Left renal cortex interstitium (tissue), 4 donors: Measurements from ENCODE around the gene ABLIM1. TPM values are rescaled to one million over a fixed set of nuclear protein-coding genes. Genes with fewer than 3 reads are reported as not detected.

Experiments used
- polyA plus RNA-seq, 4 donors: library from polyadenylated mRNA; unstranded; fragments of 120-200 nt; gene quantifications; one replicate each; pipeline ENCODE4 v1.2.1, GENCODE V29; 2013; ENCODE audit not compliant: insufficient read length in 4 of 4

The ABLIM1 gene
- polyA plus RNA-seq, 4 donors: 85.7 to 118 (median 95.5) TPM

Other genes starting within 250 kb of the ABLIM1 start
- gene FHIP2A, start 163.5 kb upstream of the ABLIM1 start, polyA plus RNA-seq: 10 to 100 TPM; 30.5 to 37.7 (median 34.3) TPM